ENCODE data around the gene ABCD1. TPM values are rescaled to one million over a fixed set of nuclear protein-coding genes. Genes with fewer than 3 reads are reported as not detected.
"Not testable (repeated sequence)": the region's sequence is repeated elsewhere in the genome, so short reads cannot be mapped to it uniquely, and the experiment has no call there.

Gene ABCD1
- total RNA-seq (10 to 100 TPM; 14.1 to 15.9 (median 15.5) TPM), polyA plus RNA-seq (11.0 TPM)
- long read RNA-seq, donor 1, transcript ABCD1-201 (10 exons, 3,664 nt), result major isoform, 22 of 34 reads
- long read RNA-seq, donor 1, partial matches to known transcripts, result 7 of 34 reads
- long read RNA-seq, donor 1, other reads (novel, unspliced or antisense), result 5 of 34 reads
- long read RNA-seq, donor 2, transcript ABCD1-201 (10 exons, 3,664 nt), result major isoform, 16 of 22 reads
- long read RNA-seq, donor 2, partial matches to known transcripts, result 4 of 22 reads
- long read RNA-seq, donor 2, other reads (novel, unspliced or antisense), result 1 of 22 reads
- long read RNA-seq, donor 3, transcript ABCD1-201 (10 exons, 3,664 nt), result major isoform, 20 of 26 reads
- long read RNA-seq, donor 3, partial matches to known transcripts, result 5 of 26 reads
- long read RNA-seq, donor 3, other reads (novel, unspliced or antisense), result 1 of 26 reads
- long read RNA-seq, donor 4, transcript ABCD1-201 (10 exons, 3,664 nt), result major isoform, 13 of 19 reads
- long read RNA-seq, donor 4, partial matches to known transcripts, result 4 of 19 reads
- long read RNA-seq, donor 4, other reads (novel, unspliced or antisense), result 2 of 19 reads

DNA sequence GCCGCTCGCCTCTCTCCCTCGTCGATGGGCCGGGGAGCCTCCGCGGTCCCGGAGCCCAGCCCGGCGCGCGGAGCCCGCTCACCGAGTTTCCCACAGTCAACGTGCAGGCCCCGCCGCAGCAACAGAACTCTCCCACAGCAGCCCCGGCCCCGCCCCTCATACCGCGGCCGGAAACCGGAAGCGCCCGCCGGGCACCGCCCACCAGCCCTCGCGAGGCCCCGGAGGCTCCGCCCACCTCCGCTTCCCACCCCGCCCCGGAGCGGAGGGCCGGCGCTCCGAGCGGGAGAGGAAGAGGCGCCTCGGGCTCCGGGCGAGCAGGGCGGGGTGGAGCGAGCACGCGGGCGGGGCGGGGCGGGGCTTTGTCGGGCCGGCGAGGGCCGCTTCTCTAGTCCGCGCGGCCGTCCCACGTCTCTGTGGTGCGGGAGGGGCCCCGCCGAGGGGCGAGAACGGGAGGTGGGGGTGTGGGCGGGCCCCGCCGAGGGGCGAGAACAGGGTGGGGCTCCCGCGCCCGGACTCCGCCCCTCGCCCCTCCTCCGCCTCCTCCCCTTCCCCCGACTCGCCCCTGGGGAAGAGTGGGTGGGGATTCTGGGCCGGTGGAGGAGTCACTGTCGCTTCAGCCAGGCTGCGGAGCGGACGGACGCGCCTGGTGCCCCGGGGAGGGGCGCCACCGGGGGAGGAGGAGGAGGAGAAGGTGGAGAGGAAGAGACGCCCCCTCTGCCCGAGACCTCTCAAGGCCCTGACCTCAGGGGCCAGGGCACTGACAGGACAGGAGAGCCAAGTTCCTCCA lies at the start of gene ABCD1, which contains the start of gene BCAP31:
Gene ABCD1 (plus strand): TSS at position 605 of the 787 bp plus-strand sequence. CDS start 411 bp downstream, outside the sequence.
Gene BCAP31 (minus strand): TSS at position 136 of the 787 bp plus-strand sequence. CDS start 1,143 bp downstream, outside the sequence.
- ATAC-seq (peak; percentile 82 to 86), DNase-seq (peak; percentile 90 to 96 (median 95))
- Histone ChIP-seq H3K4me1 (ENCODE audit: control insufficient read depth, insufficient read depth, low read length) (peaks cover 13% of the 10 kb centered on the region), H3K9me3 (ENCODE audit: control insufficient read depth, low read length) (no peaks in the 10 kb centered on the region), H3K4me3 (ENCODE audit: low read length) (peak within 1 kb of the TSS; percentile 80), H3K27ac (ENCODE audit: low read length) (peak within 1 kb of the TSS; percentile 96), H3K27me3 (ENCODE audit: control insufficient read depth, insufficient read depth) (no peaks in the 10 kb centered on the region)
- intact Hi-C loops (cut with DNase I), result no loop called here
- WGBS, result under 1% methylated on average over 81 of the region's 88 CpGs

- Histone ChIP-seq H3K27me3 (ENCODE audit: control insufficient read depth, insufficient read depth) (no peaks in the 10 kb centered on the region), H3K27ac (ENCODE audit: low read length) (no peak overlapping the region), H3K4me1 (ENCODE audit: control insufficient read depth, insufficient read depth, low read length) (no peaks in the 10 kb centered on the region), H3K9me3 (ENCODE audit: control insufficient read depth, low read length) (no peaks in the 10 kb centered on the region), H3K4me3 (ENCODE audit: low read length) (no peak overlapping the region)
- 74% methylated on average over 12 of the region's 12 CpGs for WGBS
- ATAC-seq, result no peak
- peak in 1 of 3 donors; percentile 39 for DNase-seq
- intact Hi-C loops (cut with DNase I), result loop anchor here in 1 of 4 donors (1.0 kb wide), 1 partner anchor 51 kb away; no protein-coding TSS in a partner anchor
Measured at GRCh38 chrX:153681175-153681574, 43.5 kb upstream of the ABCD1 start.

DNA sequence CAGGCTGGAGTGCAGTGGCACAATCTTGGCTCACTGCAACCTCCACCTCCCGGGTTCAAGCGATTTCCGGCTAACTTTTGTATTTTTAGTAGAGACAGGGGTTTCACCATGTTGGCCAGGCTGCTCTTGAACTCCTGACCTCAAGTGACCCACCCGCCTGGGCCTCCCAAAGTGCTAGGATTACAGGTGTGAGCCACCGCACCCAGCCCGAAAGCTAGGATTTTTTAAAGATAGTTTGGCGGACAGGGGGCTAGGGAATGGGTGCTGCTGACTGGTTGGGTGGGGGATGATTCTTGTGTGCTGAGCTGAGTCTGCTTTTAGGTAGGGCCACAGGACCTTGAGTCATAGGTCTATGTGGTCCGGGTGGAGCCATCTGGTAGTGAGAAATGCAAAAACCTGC lies 41.2 kb upstream of the ABCD1 start:
- H3K4me3 ChIP-seq (ENCODE audit: low read length); ATAC-seq; H3K4me1 ChIP-seq (ENCODE audit: control insufficient read depth, insufficient read depth, low read length); intact Hi-C loops (cut with DNase I); H3K27me3 ChIP-seq (ENCODE audit: control insufficient read depth, insufficient read depth); H3K9me3 ChIP-seq (ENCODE audit: control insufficient read depth, low read length); DNase-seq; H3K27ac ChIP-seq (ENCODE audit: low read length): not testable (repeated sequence)
- WGBS, result 97% methylated on average over 8 of the region's 8 CpGs

DNA sequence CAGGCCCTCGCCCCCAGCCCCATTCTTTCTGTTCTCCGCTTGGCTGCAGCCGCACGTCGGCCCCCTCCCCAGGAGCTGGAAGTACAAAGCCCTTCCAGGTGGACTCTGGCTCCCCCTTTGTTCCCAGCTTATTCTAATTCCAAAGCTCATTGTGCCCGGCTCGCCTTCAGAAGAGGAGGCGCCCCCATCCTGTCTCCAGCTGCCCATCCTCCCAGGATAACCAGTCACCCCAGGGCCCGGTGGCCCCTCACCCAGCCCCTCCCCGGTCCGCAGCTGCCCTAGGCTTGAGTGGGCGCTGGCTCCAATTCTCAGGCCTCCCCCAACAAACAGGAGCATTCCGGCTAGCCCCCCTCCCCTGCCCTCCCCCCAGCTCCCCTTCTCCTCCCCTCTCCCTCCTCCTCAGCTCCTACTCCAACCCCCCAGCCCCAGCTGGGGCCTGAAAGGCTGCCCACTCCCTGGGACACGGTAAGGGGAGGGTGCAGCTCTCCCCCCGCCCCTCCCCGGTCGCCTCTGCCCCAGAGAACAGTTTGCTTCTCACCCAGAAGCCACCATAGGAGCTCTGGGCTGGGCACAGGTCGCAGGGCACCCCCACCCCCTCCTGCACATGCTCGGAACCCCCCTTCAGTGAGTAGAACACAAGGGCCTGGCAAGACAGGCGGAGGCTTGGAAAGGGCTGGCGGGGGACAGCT lies 40.0 kb upstream of the ABCD1 start:
- peak in 2 of 3 donors; percentile 4 to 49 for DNase-seq

GRCh38 chrX:153685156-153685536 lies 39.5 kb upstream of the ABCD1 start:
- WGBS, result 66% methylated on average over 21 of the region's 21 CpGs

More for the DNA sequence above, 40.0 kb upstream of the ABCD1 start:
- no peak for ATAC-seq
- Histone ChIP-seq H3K9me3 (ENCODE audit: control insufficient read depth, low read length) (no peaks in the 10 kb centered on the region), H3K27ac (ENCODE audit: low read length) (no peak overlapping the region), H3K4me1 (ENCODE audit: control insufficient read depth, insufficient read depth, low read length) (no peaks in the 10 kb centered on the region), H3K4me3 (ENCODE audit: low read length) (no peak overlapping the region), H3K27me3 (ENCODE audit: control insufficient read depth, insufficient read depth) (no peaks in the 10 kb centered on the region)
- WGBS, result 61% methylated on average over 21 of the region's 21 CpGs
- intact Hi-C loops (cut with DNase I), result no loop called here

DNA sequence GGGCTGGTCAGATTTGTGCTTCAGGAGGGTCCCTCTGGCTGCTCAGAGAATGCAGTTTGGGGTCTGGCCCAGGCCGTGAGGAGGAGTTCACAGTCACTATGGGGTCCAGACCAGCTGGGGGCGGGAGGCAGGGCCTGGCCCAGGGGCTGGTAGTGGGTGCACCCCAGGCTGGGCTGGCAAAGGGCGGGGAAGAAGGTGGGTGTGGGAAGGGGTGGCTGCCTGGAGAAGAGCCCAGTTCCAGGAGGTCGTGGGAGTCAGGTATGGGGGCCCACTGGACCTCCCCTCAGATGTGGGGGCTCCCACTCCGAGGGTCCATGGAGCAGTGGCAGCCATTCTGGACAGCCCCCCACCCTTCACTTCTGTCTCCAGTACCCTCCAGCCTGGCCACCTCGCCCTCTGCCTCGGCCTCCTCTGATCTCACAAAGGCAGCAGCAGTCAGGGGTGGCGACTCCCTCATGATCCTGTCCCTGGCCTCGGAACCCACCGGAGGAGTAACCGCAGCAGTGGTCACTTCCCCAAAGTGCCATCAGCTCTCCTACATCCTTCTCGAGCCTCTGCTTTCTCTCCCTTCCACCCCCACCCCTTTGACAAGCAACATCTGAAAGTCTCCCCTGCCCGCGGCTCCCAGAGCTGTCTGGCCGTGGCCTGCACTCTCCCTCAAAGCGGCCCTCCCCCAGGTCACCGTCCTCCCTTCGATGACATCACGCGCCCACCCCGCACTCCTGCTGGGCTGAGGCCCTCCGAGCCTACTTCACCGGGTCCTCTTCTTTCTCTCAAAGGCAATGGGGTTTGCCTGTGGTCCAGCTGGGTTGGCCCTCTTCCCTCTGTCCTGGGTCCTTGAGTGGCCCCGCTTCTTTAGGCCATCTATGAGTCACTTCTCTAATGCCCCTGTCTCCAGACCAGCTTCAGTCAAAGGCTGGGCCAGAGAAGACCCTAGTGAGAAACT lies 38.6 kb upstream of the ABCD1 start:
- intact Hi-C loops (cut with DNase I), result no loop called here
- Histone ChIP-seq H3K9me3 (ENCODE audit: control insufficient read depth, low read length) (no peaks in the 10 kb centered on the region), H3K4me3 (ENCODE audit: low read length) (no peak overlapping the region), H3K27me3 (ENCODE audit: control insufficient read depth, insufficient read depth) (no peaks in the 10 kb centered on the region), H3K27ac (ENCODE audit: low read length) (no peak overlapping the region), H3K4me1 (ENCODE audit: control insufficient read depth, insufficient read depth, low read length) (no peaks in the 10 kb centered on the region)
- ATAC-seq (no peak), DNase-seq (peak in 2 of 3 donors; percentile 47 to 70)
- WGBS, result 75% methylated on average over 24 of the region's 24 CpGs

More at GRCh38 chrX:153685156-153685536, 39.5 kb upstream of the ABCD1 start:
- no peak overlapping the region for H3K27ac ChIP-seq (ENCODE audit: low read length)
- ATAC-seq (no peak), DNase-seq (peak in 2 of 3 donors; percentile 28 to 41)
- H3K27me3 ChIP-seq (ENCODE audit: control insufficient read depth, insufficient read depth), result no peaks in the 10 kb centered on the region
- intact Hi-C loops (cut with DNase I), result no loop called here
- H3K9me3 ChIP-seq (ENCODE audit: control insufficient read depth, low read length), result no peaks in the 10 kb centered on the region
- no peaks in the 10 kb centered on the region for H3K4me1 ChIP-seq (ENCODE audit: control insufficient read depth, insufficient read depth, low read length)
- no peak overlapping the region for H3K4me3 ChIP-seq (ENCODE audit: low read length)

DNA sequence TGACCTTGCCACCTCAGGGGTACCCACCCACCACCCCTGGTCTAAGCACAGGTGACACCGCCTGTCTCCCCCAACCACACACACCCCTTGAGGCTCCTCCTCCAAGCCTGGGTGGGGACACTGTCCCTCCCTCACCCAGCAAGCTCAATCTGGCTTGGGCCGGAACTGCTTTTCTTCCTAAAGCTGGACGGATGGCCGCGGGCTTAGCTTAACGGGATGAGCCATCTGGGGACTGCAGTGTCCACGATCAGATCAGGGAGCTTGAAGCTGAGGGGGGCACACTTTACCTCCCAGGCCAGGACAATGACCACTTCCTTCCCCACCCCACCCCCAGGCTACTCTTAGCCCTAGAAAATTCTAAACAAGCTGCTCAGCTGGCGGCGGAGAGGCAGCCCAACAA lies 37.9 kb upstream of the ABCD1 start:
- peak in 2 of 3 donors; percentile 39 to 42 for DNase-seq

DNA sequence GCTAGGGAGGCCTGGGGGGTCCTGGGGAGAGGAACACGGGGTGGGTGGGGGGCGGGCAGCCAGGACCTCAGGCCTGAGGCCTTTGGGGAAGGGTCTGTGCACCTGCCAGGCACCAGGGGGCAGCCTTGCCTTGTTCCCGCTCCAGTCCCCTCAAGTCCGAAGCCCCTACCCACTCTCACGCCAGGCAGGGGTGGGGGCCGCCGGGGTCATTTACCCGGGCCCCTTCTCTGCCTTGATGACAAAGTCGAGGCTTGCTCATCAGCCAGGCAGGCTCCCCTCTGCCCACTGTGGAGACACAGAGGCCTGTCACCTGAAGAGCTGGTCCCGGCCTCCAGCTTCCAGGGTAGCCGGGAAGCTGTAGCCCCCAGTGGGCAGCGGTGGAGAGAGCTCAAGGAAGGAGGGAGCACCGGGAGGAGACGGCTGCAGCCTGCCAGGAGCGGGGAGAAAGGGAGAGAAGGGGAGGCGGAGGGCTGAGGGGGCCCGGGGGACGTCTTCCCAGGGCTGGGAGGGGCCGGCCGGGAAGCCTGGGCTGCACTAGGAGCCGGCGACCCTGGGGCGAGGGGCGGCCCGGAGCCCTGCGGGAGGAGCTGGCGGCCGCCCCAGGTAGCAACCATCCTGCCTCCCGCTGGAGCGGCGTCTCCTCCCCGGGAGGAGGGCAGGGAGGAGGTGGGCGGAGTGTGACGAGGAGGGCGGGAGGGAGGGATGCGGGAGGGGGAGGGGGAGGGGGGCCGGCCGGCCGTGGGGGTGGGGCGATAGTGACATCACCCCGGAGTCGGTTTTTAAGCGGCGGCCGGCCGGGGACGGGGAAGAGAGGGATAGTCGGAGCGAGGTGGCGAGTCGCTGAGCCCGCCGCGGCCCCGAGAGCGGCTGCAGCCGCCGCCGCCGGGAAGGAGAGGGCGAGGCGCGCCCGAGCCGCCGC lies 37.3 kb upstream of the ABCD1 start, which contains the start of gene SLC6A8:
Gene SLC6A8 (plus strand): TSS at position 806 of the 919 bp plus-strand sequence. CDS start 649 bp downstream, outside the sequence.
- WGBS, result 4% methylated on average over 25 of the region's 66 CpGs
- H3K9me3 ChIP-seq (ENCODE audit: control insufficient read depth, low read length), result no peaks in the 10 kb centered on the region
- DNase-seq (peak; percentile 80 to 90 (median 90)), ATAC-seq (peak; percentile 74 to 76)
- H3K4me3 ChIP-seq (ENCODE audit: low read length), result peak within 1 kb of the TSS; percentile 82
- no peaks in the 10 kb centered on the region for H3K27me3 ChIP-seq (ENCODE audit: control insufficient read depth, insufficient read depth)
- intact Hi-C loops (cut with DNase I), result no loop called here
- H3K27ac ChIP-seq (ENCODE audit: low read length), result peak within 1 kb of the TSS; percentile 77
- H3K4me1 ChIP-seq (ENCODE audit: control insufficient read depth, insufficient read depth, low read length), result no peaks in the 10 kb centered on the region

More for the DNA sequence above, 37.9 kb upstream of the ABCD1 start:
- no peaks in the 10 kb centered on the region for H3K9me3 ChIP-seq (ENCODE audit: control insufficient read depth, low read length)
- H3K27ac ChIP-seq (ENCODE audit: low read length), result no peak overlapping the region
- H3K27me3 ChIP-seq (ENCODE audit: control insufficient read depth, insufficient read depth), result no peaks in the 10 kb centered on the region
- intact Hi-C loops (cut with DNase I), result no loop called here
- 47% methylated on average over 9 of the region's 9 CpGs for WGBS
- no peak overlapping the region for H3K4me3 ChIP-seq (ENCODE audit: low read length)
- H3K4me1 ChIP-seq (ENCODE audit: control insufficient read depth, insufficient read depth, low read length), result no peaks in the 10 kb centered on the region
- ATAC-seq, result no peak

GRCh38 chrX:153688071-153688470 lies 36.6 kb upstream of the ABCD1 start:
- H3K9me3 ChIP-seq (ENCODE audit: control insufficient read depth, low read length), result no peaks in the 10 kb centered on the region
- DNase-seq (peak in 1 of 3 donors; percentile 35), ATAC-seq (no peak)
- intact Hi-C loops (cut with DNase I), result no loop called here
- no peak overlapping the region for H3K27ac ChIP-seq (ENCODE audit: low read length)
- H3K27me3 ChIP-seq (ENCODE audit: control insufficient read depth, insufficient read depth), result no peaks in the 10 kb centered on the region
- 2% methylated on average over 38 of the region's 69 CpGs for WGBS
- H3K4me3 ChIP-seq (ENCODE audit: low read length), result peak overlapping the region; percentile 82
- H3K4me1 ChIP-seq (ENCODE audit: control insufficient read depth, insufficient read depth, low read length), result no peaks in the 10 kb centered on the region

All from right cardiac atrium (tissue), 5 donors.